SK-N-SH treated with all-trans-retinoic acid at 6 μM for 48 hours (cell line): ENCODE results near the gene RAX2.

Experiments
- ATAC-seq: fragments of 200-7000 bp; cut with Tn5 transposase; 3 replicates; pipeline ENCODE4 v1.9.1; 2020; ENCODE audit warnings: mild to moderate bottlenecking, moderate library complexity
- ARNTL ChIP-seq: fragments of 450-650 bp; formaldehyde crosslinking; IDR thresholded peaks from 2 replicates; pipeline ENCODE4 v1.5.0; 2020; ENCODE audit warnings: low read depth, mild to moderate bottlenecking, moderate library complexity, borderline replicate concordance
- BACH2 ChIP-seq: fragments of 250-450 bp; sonication (Bioruptor Pico); IDR thresholded peaks from 2 replicates; pipeline ENCODE4 v1.9.0; 2021; ENCODE audit warnings: mild to moderate bottlenecking, borderline replicate concordance
- CREB5 ChIP-seq: fragments of 250-450 bp; sonication (Bioruptor Pico); IDR thresholded peaks from 2 replicates; pipeline ENCODE4 v1.5.1; 2020; ENCODE audit warnings: low read depth, mild to moderate bottlenecking, moderate library complexity
- CSDC2 ChIP-seq: fragments of 250-450 bp; sonication (Bioruptor Pico); IDR thresholded peaks from 2 replicates; pipeline ENCODE4 v1.5.0; 2020; ENCODE audit warnings: mild to moderate bottlenecking, moderate library complexity
- ESRRG ChIP-seq: fragments of 250-450 bp; sonication (Bioruptor Pico); IDR thresholded peaks from 2 replicates; pipeline ENCODE4 v1.6.1; 2021; ENCODE audit warnings: mild to moderate bottlenecking
- GLIS3 ChIP-seq: fragments of 250-450 bp; sonication (Bioruptor Pico); IDR thresholded peaks from 2 replicates; pipeline ENCODE4 v1.5.0; 2020; ENCODE audit warnings: mild to moderate bottlenecking, moderate library complexity
- OSR1 ChIP-seq: fragments of 250-450 bp; sonication (Bioruptor Pico); IDR thresholded peaks from 2 replicates; pipeline ENCODE4 v1.8.0; 2022; ENCODE audit warnings: moderate library complexity, mild to moderate bottlenecking, inconsistent platforms
- PPARA ChIP-seq: fragments of 250-450 bp; sonication (Bioruptor Pico); IDR thresholded peaks from 2 replicates; pipeline ENCODE4 v1.5.0; 2020; ENCODE audit warnings: mild to moderate bottlenecking, borderline replicate concordance
- RARB ChIP-seq: fragments of 250-450 bp; sonication (Bioruptor Pico); IDR thresholded peaks from 2 replicates; pipeline ENCODE4 v1.8.0; 2021; ENCODE audit warnings: mild to moderate bottlenecking, moderate library complexity
- SNAI2 ChIP-seq: fragments of 250-450 bp; sonication (Bioruptor Pico); IDR thresholded peaks from 2 replicates; pipeline ENCODE4 v1.5.0; 2020; ENCODE audit warnings: mild to moderate bottlenecking, moderate library complexity
- TCF4 ChIP-seq: fragments of 250-450 bp; sonication (Bioruptor Pico); IDR thresholded peaks from 2 replicates; pipeline ENCODE4 v1.8.0; 2021; ENCODE audit warnings: mild to moderate bottlenecking, moderate library complexity, borderline replicate concordance
- TOX ChIP-seq: fragments of 250-450 bp; sonication (Bioruptor Pico); IDR thresholded peaks from 2 replicates; pipeline ENCODE4 v1.8.0; 2021; ENCODE audit warnings: mild to moderate bottlenecking, moderate library complexity, borderline replicate concordance
- TSHZ2 ChIP-seq: fragments of 250-450 bp; sonication (Bioruptor Pico); IDR thresholded peaks from 2 replicates; pipeline ENCODE4 v1.5.0; 2020; ENCODE audit warnings: mild to moderate bottlenecking, moderate library complexity
- ZC3H10 ChIP-seq: fragments of 250-450 bp; sonication (Bioruptor Pico); IDR thresholded peaks from 2 replicates; pipeline ENCODE4 v1.5.1; 2021; ENCODE audit warnings: mild to moderate bottlenecking, moderate library complexity
- ZFP3 ChIP-seq: fragments of 250-450 bp; sonication (Bioruptor Pico); IDR thresholded peaks from 2 replicates; pipeline ENCODE4 v1.5.0; 2020; ENCODE audit warnings: mild to moderate bottlenecking, moderate library complexity
- ZFP30 ChIP-seq: fragments of 450-650 bp; formaldehyde crosslinking; IDR thresholded peaks from 2 replicates; pipeline ENCODE4 v1.5.0; 2022; ENCODE audit warnings: mild to moderate bottlenecking, moderate library complexity
- ZNF565 ChIP-seq: fragments of 450-650 bp; formaldehyde crosslinking; conservative IDR thresholded peaks from 2 replicates; pipeline ENCODE4 v1.5.0; 2020; ENCODE audit warnings: low read depth, mild to moderate bottlenecking, moderate library complexity
- ZNF70 ChIP-seq: fragments of 450-650 bp; formaldehyde crosslinking; IDR thresholded peaks from 2 replicates; pipeline ENCODE4 v1.5.0; 2020; ENCODE audit warnings: mild to moderate bottlenecking, moderate library complexity
- ZNF8 ChIP-seq: fragments of 450-650 bp; formaldehyde crosslinking; IDR thresholded peaks from 2 replicates; pipeline ENCODE4 v1.5.0; 2020; ENCODE audit warnings: mild to moderate bottlenecking, moderate library complexity
- TF ChIP-seq, protein P1 (sequence below): fragments of 250-450 bp; sonication (Bioruptor Pico); IDR thresholded peaks from 2 replicates; pipeline ENCODE4 v1.8.0; 2021; ENCODE audit warnings: low read depth, mild to moderate bottlenecking, moderate library complexity, borderline replicate concordance
- TF ChIP-seq, protein P2 (sequence below): fragments of 250-450 bp; sonication (Bioruptor Pico); IDR thresholded peaks from 2 replicates; pipeline ENCODE4 v1.8.0; 2020; ENCODE audit warnings: mild to moderate bottlenecking, moderate library complexity, borderline replicate concordance

Gene RAX2

DNA sequence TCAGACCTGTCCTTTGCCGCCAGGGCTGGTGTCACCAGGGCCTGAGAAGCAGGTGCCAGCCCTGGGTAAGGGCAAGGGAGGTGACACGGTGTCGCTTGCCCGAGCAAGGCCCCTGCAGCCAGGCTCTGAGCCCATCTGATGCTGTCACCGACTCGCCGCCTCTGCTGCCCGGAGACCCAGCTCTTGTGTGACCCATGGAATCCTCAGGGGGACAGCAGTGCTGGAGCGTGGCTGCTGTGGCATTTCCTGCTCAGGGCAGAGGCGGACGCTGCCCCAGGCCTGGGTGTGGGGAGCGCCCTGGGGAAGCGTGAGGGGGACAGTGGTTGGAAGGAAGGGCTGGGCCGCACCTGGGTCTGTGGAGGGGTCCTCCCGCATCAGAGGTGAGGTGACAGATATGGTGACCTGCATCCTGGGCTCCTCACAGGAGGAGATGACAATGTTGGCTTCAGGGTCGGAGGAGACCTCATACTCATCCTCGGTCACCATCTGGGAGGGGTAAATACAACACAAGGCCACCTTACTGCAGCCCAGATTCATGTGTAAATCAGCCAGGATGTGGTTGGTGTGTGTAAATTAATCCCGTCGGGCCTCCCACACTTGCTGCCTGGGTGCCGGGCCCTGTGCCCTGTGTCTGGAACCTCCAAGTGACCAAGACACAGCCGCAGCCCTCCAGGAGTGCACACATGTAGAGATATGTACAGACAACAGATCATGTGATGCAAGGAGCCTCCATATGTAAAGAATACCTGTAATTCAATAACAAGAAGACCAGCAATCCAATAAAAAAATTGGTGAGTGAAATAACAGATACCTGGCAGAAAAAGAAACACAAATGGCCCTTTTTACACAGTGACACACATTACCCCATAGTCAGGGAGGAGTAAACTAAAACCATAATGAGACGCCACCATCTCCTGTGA is 41.7 kb upstream of the RAX2 start:
- no peak for ATAC-seq
- no peak for TF ChIP-seq PPARA (CRISPR knock-in tag)
- TF ChIP-seq ZFP3: no peak
- TF ChIP-seq, protein P1, sequence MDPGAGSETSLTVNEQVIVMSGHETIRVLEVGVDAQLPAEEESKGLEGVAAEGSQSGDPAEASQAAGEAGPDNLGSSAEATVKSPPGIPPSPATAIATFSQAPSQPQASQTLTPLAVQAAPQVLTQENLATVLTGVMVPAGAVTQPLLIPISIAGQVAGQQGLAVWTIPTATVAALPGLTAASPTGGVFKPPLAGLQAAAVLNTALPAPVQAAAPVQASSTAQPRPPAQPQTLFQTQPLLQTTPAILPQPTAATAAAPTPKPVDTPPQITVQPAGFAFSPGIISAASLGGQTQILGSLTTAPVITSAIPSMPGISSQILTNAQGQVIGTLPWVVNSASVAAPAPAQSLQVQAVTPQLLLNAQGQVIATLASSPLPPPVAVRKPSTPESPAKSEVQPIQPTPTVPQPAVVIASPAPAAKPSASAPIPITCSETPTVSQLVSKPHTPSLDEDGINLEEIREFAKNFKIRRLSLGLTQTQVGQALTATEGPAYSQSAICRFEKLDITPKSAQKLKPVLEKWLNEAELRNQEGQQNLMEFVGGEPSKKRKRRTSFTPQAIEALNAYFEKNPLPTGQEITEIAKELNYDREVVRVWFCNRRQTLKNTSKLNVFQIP: no peak
- no peak for TF ChIP-seq TOX
- no peak for TF ChIP-seq GLIS3 (CRISPR knock-in tag)
- no peak for TF ChIP-seq ZNF70 (CRISPR knock-in tag)
- no peak for TF ChIP-seq SNAI2
- TF ChIP-seq, protein P2, sequence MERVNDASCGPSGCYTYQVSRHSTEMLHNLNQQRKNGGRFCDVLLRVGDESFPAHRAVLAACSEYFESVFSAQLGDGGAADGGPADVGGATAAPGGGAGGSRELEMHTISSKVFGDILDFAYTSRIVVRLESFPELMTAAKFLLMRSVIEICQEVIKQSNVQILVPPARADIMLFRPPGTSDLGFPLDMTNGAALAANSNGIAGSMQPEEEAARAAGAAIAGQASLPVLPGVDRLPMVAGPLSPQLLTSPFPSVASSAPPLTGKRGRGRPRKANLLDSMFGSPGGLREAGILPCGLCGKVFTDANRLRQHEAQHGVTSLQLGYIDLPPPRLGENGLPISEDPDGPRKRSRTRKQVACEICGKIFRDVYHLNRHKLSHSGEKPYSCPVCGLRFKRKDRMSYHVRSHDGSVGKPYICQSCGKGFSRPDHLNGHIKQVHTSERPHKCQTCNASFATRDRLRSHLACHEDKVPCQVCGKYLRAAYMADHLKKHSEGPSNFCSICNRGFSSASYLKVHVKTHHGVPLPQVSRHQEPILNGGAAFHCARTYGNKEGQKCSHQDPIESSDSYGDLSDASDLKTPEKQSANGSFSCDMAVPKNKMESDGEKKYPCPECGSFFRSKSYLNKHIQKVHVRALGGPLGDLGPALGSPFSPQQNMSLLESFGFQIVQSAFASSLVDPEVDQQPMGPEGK (CRISPR knock-in tag): no peak
- TF ChIP-seq ZNF8 (CRISPR knock-in tag): no peak
- no peak for TF ChIP-seq CREB5
- TF ChIP-seq ESRRG (CRISPR knock-in tag): no peak
- no peak for TF ChIP-seq OSR1 (CRISPR knock-in tag)
- no peak for TF ChIP-seq BACH2 (CRISPR knock-in tag)
- no peak for TF ChIP-seq ZFP30 (CRISPR knock-in tag)
- TF ChIP-seq TSHZ2: no peak
- TF ChIP-seq TCF4 (CRISPR knock-in tag): no peak
- no peak for TF ChIP-seq ARNTL

- TF ChIP-seq, protein P1: no peak
- TF ChIP-seq BACH2 (CRISPR knock-in tag): no peak
- no peak for TF ChIP-seq CREB5
- TF ChIP-seq ARNTL: no peak
- no peak for TF ChIP-seq SNAI2
- TF ChIP-seq ZC3H10 (CRISPR knock-in tag): no peak
- no peak for TF ChIP-seq RARB (CRISPR knock-in tag)
- TF ChIP-seq OSR1 (CRISPR knock-in tag): no peak
- no peak for TF ChIP-seq GLIS3 (CRISPR knock-in tag)
- no peak for TF ChIP-seq ZNF8 (CRISPR knock-in tag)
- TF ChIP-seq TSHZ2: no peak
- no peak for TF ChIP-seq CSDC2 (CRISPR knock-in tag)
- no peak for TF ChIP-seq ZNF565 (CRISPR knock-in tag)
- no peak for TF ChIP-seq TCF4 (CRISPR knock-in tag)
- no peak for TF ChIP-seq ZFP30 (CRISPR knock-in tag)
- no peak for TF ChIP-seq PPARA (CRISPR knock-in tag)
- ATAC-seq: no peak
Observed at GRCh38 chr19:3810708-3811355, 38.8 kb upstream of the RAX2 start.
